Stimulated activated CD4-positive, alpha-beta T cell treated with anti-CD3 and anti-CD28 coated beads, TNF-alpha, amount 100 ng/mL, for 4 hours (primary cell): ENCODE data around the gene FAM186B.
"Not testable (repeated sequence)": the region's sequence is repeated elsewhere in the genome, so short reads cannot be mapped to it uniquely, and the experiment has no call there.

Source experiments
- DNase-seq, 3 experiments: peaks; one replicate each; pipeline ENCODE4 v3.0.0-alpha.2; 2020; ENCODE audit warnings: low read depth in 3 of 3

FAM186B gene

DNA sequence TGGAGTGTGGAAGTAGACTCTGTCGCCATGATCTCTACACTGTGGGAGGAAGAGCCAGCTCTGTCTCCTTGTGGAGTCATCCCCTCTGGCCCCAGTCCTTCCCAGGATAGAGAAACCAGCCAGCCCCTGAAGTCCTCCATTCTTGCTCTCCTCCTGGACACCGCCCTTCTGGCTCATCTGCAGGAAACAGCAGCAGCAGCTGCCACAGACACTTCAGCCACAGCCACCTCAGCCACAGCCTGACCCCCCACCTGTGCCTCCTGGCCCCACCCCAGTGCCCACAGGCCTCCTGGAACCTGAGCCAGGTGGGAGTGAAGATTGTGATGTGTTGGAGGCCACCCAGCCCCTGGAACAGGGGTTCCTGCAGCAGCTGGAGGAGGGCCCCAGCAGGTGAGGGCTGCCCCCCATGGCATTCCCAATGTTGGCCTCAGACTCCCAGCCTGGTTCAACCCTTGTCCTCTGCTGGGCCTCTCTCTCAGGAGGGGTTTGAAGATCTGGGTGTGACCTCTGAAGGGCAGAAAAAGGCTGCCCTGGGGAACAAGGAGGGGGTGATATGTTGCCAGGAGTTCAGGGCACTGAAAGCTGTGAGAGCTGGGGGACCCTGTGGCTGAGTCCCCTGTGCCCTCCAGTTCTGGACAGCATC, 28.4 kb upstream of the FAM186B start:
- no peak for DNase-seq

DNA sequence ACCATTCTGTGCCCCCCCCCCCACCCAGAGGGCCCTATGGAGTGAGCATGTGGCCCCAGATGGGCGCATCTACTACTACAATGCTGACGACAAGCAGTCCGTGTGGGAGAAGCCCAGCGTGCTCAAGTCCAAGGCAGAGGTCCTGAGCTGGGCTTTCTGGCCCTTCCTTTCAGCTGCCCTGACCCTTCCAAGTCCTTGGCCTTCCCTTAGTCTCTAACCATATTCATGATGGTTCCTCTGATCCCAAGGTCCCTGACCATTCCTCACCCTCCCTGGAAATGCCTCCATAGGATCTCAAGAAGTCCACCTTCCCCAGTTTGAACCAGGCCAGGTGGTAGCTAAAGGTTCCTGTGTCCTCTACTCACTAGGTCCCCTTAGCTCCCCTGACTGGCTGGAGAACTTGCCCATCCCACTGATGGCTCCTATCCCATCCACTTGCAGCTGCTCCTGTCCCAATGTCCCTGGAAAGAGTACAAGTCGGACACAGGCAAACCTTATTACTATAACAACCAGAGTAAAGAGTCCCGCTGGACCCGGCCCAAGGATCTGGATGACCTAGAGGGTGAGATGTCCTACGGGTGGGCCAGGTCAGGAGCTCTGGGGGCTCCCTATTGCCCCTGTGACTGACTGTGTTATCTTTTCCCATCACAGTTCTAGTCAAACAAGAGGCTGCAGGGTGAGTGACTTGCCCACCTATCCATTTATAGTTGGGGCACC, 27.7 kb upstream of the FAM186B start:
- no peak for DNase-seq

- no peak for DNase-seq
Observed at GRCh38 chr12:49632401-49632800, 27.0 kb upstream of the FAM186B start.

- no peak for DNase-seq
Observed at GRCh38 chr12:49631336-49631907, 26.0 kb upstream of the FAM186B start.

DNA sequence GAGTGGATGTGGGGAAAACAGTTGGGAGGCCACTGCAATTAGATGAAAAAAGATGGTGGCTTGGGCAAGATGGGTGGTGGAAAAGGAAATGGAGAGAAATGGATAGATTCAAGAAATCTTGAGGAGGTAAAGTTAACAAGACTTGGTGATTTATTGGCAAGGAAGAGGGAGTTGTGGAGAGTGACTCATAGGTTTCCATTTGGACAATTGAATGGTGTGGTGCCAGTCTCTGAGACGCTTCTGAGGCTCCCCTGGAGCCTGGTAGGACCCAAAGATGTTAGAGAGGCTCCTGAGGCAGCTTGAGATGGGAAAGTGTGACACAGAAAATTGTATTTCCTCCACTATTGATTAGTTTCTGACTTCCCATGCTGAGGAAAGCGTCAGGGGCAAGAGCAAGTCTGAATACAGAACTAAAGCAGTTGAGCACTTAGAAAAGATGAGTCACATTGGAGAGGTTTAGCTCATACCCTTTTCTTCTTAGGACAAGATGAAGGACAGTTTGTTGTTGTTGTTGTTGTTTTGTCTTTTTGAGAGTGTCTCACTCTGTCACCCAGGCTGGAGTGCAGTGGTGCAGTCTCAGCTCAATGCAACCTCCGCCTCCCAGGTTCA, 22.4 kb upstream of the FAM186B start:
- DNase-seq: no peak

GRCh38 chr12:49626836-49627235, 21.4 kb upstream of the FAM186B start:
- DNase-seq: no peak

DNA sequence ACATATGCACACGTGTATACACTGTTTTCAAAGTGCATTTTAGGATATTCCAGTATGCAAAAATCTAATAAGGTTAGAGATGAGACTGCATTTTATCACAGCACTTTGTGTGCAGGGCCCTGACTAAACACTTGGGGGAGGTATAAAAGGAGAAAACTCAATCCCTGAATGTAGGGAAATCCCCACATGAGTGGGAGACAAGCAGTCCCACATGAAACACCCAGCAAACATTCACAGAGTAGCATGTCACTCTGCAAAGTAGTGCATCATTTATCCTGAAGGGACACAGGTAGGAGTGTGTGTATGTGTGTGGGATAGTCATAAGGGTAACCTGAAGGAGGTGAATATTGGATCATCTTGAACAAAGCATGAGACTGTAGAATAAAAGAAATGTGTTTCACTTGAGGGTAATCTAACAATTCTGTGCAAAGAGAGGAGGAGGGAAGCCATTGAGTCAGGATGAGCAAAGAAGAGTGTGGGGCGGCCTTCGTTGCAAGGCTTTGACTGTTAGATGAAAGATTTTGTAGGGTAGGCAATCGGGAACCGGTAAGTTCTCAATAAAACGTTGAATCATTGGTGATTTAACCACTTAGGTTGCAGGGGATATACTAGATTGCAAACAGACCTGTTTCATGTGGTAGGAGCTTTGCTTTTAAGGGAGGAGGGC, 20.9 kb upstream of the FAM186B start:
- no peak for DNase-seq

GRCh38 chr12:49624921-49625577, 19.6 kb upstream of the FAM186B start:
- DNase-seq: no peak

DNA sequence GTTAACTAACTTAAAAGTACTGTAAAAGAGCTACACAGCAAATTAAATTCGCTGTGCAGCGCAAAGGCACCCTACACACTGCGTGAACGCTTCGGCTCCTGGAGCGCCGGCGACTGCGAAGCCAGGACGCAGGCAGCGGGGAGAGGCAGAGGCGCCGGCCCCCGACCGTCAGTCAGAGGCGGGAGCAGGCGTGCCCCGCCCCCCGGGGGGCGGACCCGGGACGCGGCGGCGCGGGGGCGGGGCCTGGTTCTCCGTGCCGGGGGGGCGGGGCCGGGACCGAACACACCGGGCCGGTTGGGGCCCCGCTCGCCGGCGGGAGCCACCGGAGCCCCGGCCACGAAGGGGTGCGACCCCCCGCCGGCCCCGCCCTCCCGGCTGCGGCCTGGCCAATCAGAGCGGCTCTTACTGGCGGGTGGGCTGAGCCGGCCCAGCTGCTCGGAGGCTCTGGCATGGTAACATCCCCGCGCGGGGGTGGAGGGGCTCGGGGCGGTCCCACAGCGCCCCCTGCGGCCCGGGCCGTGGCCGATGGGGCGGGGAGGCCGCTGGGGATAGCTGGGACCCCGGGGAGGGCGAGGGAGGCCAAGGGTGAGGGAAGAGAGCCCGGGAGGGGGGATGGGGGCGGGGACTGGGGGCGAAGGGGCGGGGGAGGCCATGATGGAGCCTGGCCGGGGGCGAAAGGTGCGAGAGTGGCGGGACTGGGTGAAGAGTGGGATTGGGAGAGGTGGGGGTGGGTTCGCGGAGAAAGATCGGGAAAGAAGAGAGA, 17.9 kb upstream of the FAM186B start, which contains the start of gene PRPF40B:
TSS of gene PRPF40B (plus strand) at position 420 of the 763 bp plus-strand sequence. CDS start at position 450, 30 bp downstream.
- DNase-seq: peak; percentile 73 to 75 (median 74)

GRCh38 chr12:49622501-49623141, 17.2 kb upstream of the FAM186B start:
- peak in 1 of 3 experiments; percentile 31 for DNase-seq

DNA sequence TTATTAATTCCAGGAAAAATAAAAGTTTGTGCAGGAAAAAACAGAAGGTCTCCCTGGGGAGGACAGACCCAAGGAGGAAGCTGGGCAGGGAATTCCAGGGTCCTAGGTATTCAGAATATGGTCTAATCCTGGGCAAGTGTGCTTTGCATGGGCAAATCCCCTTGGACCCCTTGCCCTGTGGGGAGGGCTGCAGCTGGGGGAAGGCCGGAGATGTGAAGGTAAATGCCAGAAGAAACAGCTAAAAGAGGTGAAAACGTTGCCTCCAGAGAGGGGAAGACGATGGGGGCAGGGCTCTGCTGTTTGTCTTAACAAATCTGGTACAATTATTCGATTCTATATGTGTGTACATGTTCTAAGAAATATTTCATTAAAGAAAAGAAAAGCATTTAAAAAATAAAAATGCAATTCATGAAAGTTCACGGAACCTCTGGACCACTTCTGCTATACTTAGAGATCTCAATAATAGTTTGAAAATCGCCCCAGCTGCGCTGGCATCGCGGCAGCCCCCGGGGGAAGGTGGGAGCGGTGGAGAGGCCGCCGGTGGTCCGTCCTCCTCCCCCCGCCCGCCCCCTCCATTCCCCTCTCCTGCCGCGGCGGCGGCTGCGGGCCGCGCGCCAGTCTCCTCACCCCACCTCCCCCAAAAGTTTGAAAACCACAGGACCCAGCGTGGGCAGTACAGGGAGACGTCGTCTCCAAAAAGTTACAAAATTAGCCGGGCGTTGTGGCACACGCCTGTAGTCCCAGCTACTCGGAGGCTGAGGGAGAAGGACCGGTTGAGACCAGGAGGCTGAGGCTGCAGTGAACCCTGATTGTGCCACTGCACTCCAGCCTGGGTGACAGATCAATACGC, 16.4 kb upstream of the FAM186B start:
- no peak for DNase-seq

- no peak for DNase-seq
Observed at GRCh38 chr12:49619286-49619685, 13.8 kb upstream of the FAM186B start.

GRCh38 chr12:49618576-49618975, 13.1 kb upstream of the FAM186B start:
- DNase-seq: no peak

GRCh38 chr12:49616533-49617219, 11.2 kb upstream of the FAM186B start:
- no peak for DNase-seq

DNA sequence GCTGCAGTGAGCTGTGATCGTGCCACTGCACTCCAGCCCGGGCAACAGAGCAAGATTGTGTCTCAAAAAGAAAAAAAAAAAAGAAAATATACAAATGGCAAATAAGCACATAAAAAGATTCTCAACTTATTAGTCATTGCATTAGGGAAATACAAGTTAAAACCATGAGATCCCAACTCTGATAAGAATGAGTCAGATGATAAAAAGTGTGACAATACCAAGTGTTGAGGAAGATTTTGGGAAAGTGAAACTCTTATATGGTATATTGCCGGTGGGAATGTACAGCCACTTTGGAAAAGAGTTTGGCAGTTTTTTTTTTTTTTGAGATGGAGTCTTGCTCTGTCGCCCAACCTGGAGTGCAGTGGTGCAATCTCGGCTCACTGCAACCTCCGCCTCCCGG, 10.3 kb upstream of the FAM186B start:
- DNase-seq: no peak

DNA sequence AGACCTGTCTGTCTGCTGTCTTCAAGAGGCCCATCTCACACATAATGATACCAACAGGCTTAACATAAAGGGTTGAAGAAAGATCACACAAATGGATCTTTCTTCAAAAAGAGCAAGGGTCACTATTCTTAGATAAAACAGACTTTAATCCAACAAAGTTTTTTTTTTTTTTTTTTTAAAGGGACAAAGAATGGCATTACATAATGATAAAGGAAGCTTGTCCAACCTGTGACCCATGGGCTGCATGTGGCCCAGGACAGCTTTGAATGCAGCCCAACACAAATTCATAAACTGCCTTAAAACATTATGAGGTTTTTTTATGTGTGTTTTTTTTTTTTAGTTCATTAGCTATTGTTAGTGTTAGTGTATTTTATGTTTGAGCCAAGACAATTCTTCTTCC, 6.8 kb upstream of the FAM186B start:
- DNase-seq: no peak

DNA sequence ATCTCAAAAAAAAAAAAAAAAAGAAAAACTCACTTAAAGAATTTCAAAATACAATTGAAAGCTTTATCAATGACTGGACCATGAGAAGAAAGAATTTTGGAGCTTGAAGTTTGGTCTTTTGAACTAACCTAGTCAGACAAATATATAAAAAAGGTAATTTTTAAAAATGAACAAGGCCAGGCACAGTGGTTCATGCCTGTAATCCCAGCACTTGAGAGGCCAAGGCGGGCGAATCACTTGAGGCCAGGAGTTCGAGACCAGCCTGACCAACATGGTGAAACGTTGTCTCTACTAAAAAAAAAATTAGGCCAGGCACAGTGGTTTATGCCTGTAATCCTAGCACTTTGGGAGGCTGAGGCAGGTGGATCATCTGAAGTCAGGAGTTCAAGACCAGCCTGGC, 5.3 kb upstream of the FAM186B start:
- not testable (repeated sequence) for DNase-seq

- no peak for DNase-seq
Observed at GRCh38 chr12:49609875-49610154, 4.4 kb upstream of the FAM186B start.
